DOHH2 (cell line): Measurements from ENCODE around the gene FLNB.

ENCODE experiments used
- CTCF ChIP-seq: fragments of 200-600 bp; sonication (generic); IDR thresholded peaks from one replicate; pipeline ENCODE4 v1.5.1; 2014; ENCODE audit warnings: antibody characterized with exemption, mild to moderate bottlenecking, low read depth, low read length; ENCODE audit not compliant: poor library complexity, severe bottlenecking
- EZH2phosphoT487 ChIP-seq: fragments of 200-600 bp; sonication (generic); IDR thresholded peaks from 2 replicates; pipeline ENCODE4 v1.6.1; 2017; ENCODE audit warnings: borderline replicate concordance, mild to moderate bottlenecking, antibody characterized with exemption, low read length, moderate library complexity, mixed read lengths

DNA sequence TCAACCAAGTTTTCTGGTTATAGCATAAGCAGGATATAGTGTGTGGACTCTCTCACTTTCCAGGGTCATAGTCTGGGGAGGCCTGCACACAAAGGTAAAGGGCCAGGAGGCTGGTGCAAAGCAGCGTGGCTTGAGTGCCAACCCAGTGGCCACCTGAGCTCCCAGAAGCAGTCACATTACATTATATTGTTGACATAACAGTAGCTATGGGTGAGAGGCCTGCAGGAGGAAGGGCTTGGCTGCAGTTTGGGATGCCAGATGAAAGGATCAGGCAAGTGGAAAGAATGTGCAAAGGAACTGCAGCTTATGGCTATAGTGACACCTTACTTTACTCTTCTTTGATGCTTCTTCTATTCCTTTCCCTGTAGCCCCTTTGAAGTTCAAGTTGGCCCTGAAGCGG is 96.5 kb downstream of the FLNB start:
- no peak for TF ChIP-seq EZH2phosphoT487
- TF ChIP-seq CTCF: no peak
